ENCODE data around the gene CCDC88A.

Gene CCDC88A

GRCh38 chr2:55418512-55419232 lies 984 bp downstream of the CCDC88A start:
- ChIA-PET CTCF (interaction anchor here (1.6 kb wide), 1 partner anchor 13 kb away, joined by 5 read pairs; no protein-coding TSS in a partner anchor), POLR2A (no interaction called here)
- DNase-seq (ENCODE audit: extremely low spot score), result no peak
- no peak for TF ChIP-seq CTCF (IDR thresholded peaks at IDR 0.05; ENCODE audit: control extremely low read depth, extremely low read depth, low read depth, missing control alignments)

- no peak for DNase-seq (ENCODE audit: extremely low spot score)
- ChIA-PET POLR2A (no interaction called here), CTCF (no interaction called here)
- TF ChIP-seq CTCF (IDR thresholded peaks at IDR 0.05; ENCODE audit: control extremely low read depth, extremely low read depth, low read depth, missing control alignments), result no peak
These were observed 1.6 kb downstream of the CCDC88A start for GRCh38 chr2:55418072-55418471.

DNA sequence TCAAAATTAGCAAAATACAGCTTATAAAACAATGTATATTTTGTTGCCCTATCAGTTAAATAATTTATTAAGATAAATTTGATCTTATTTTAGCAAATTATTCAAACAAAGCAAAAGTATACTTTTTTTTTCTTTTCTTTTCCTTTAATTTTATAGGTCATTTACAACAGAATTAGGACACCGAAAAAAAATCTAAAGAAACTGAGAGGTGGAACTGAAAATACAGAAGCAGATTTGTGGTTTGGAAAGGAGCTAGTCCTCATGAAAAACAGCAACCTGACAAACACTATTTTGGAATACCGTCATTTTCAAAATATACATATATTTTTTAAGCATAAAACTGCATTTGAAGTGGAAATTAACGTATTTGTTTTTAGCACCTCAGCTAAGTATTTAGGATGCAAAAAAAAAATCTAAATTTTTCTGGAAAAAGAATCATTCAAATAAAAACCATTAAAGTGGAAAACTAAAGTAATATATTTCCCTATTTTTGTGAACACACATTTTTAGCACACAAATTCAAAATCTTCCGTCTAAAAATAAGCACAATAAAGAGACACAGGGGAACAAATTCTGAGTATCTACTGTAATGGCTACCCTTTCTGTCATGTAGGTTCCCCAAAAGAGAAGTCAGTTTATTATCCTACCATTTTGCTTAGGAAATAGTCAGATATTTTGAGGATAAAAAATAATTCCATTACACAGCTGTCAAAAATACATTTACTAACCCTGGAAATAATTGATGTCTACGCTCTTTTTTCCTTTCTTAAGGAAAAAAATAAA lies 2.7 kb downstream of the CCDC88A start:
- CTCF ChIA-PET, result no interaction called here
- POLR2A ChIA-PET, result no interaction called here
- DNase-seq (ENCODE audit: extremely low spot score), result no peak
- no peak for TF ChIP-seq CTCF (IDR thresholded peaks at IDR 0.05; ENCODE audit: control extremely low read depth, extremely low read depth, low read depth, missing control alignments)

DNA sequence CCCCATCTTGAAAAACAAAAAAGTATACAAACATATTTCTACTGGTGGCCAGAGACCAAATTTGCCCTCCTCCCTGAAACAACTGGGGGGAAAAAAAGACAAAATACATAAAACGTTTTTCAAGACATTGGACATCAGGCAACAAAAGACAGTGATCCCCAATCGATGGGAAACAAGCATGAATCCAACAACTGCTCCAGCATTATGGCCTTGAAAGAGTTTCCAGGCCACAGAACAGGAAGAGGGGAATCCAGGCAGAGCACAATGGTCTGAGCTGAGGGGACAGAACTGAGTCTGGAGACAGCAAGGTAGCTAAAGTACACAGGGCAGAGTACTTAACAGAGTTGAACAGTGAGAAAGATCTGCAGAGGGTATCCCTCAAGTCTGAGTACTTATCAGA lies 4.4 kb downstream of the CCDC88A start:
- no peak for TF ChIP-seq CTCF (IDR thresholded peaks at IDR 0.05; ENCODE audit: control extremely low read depth, extremely low read depth, low read depth, missing control alignments)
- no peak for DNase-seq (ENCODE audit: extremely low spot score)
- ChIA-PET CTCF (no interaction called here), POLR2A (no interaction called here)

DNA sequence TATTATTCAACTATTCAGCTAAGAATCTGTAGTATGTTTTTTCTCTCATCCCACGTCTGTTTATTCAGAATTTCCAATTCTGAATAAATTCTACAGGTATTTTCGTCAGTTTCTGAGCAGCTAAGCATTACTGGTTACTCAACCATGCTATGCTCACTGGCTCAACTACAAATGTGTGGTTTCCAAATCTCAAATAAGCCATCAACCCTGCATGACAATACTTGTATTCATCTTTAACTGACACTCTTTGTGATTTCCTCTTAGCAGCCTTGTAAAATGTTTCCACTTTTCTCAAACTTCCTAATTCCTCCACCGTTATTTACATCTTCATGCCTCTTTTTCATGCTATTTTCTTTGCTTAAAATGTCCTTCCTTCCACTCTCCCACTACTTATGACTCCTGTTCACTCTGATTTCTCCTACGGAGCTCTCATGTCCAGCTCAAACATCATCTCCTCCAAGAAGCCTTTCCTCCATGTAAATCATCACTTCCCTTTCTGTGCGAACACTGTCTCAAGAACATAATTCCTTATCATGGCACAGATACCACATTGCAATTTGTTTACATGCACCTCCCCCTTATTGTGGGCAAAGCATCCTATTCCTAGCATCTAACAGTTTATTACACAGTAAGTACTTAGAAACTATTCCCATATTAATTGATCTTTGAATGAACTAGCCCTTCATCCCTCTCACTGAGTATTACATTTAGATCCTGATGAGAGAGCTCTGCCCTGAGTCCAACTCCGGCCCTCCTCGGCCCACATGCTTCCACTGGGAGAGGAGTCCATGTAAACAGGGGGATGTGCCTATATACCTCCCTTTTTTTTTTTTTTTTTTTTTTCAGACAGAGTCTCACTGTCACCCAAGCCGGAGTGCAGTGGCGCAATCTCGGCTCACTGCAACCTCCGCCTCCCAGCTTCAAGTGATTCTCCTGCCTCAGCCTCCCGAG lies 10.5 kb downstream of the CCDC88A start:
- POLR2A ChIA-PET, result no interaction called here
- no peak for DNase-seq (ENCODE audit: extremely low spot score)

More for the DNA sequence above, 10.5 kb downstream of the CCDC88A start:
- CTCF ChIA-PET, result interaction anchor here (1.0 to 1.5 kb wide), 2 partner anchors 11 to 26 kb away, joined by 3 to 4 read pairs; no protein-coding TSS in a partner anchor
- no peak for TF ChIP-seq CTCF (IDR thresholded peaks at IDR 0.05; ENCODE audit: control extremely low read depth, extremely low read depth, low read depth, missing control alignments)
